ENCODE data around the gene PLA2G2A. TPM values are rescaled to one million over a fixed set of nuclear protein-coding genes. Genes with fewer than 3 reads are reported as not detected.
A peak's percentile ranks its signal among the peaks of the same experiment; 100 is the strongest.

Gene PLA2G2A
- polyA plus RNA-seq, 1 of the 3 experiments (the other 2 are of a cell fraction) = not detected

DNA sequence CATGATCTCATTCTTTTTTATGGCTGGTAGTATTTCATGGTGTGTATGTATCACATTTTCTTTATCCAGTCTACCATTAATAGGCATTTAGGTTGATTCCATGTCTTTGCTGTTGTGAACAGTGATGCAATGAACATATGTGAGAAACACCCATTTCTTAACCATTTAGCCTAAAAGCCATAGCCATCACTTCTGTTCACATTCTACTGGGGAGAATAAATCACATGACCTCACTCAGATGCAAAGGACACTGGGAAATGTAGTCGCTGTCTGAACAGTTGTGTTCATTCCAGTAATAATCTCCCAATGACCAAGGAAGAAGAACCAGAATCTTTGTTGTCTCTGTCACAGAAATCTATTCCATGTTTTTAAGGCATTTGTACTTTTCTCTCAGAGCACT, 40.9 kb downstream of the PLA2G2A start:
- Histone ChIP-seq H2AFZ (ENCODE audit: low read depth) (no peak overlapping the region), H3K9me3 (no peaks in the 10 kb centered on the region), H3K4me1 (ENCODE audit: control insufficient read depth in 1 of 2, insufficient read depth in 2 of 2, low read depth in 1 of 2, low read length in 1 of 2) (no peaks in the 10 kb centered on the region), H4K20me1 (ENCODE audit: insufficient read depth) (no peaks in the 10 kb centered on the region), H3K9ac (no peak overlapping the region), H3K4me3 (ENCODE audit: low read depth in 2 of 2, low read length in 1 of 2) (no peak overlapping the region), H3F3A (replicated peaks; ENCODE audit: insufficient read depth) (no peaks in the 10 kb centered on the region), H3K36me3 (replicated peaks in 1 of 2; ENCODE audit: control insufficient read depth in 1 of 2, insufficient read depth in 2 of 2, low read length in 1 of 2) (no peaks in the 10 kb centered on the region), H3K4me2 (no peak overlapping the region), H3K9me2 (no peaks in the 10 kb centered on the region), H3K27me3 (ENCODE audit: insufficient read depth) (no peaks in the 10 kb centered on the region), H3K27ac (ENCODE audit: low read depth in 2 of 2, low read length in 1 of 2) (no peak overlapping the region), H3K79me2 (ENCODE audit: insufficient read depth) (no peaks in the 10 kb centered on the region)
- no peak for DNase-seq
- ChIA-PET POLR2A (no interaction called here), CTCF (interaction anchor here (1.6 kb wide), 1 partner anchor 17 kb away, joined by 4 read pairs; no protein-coding TSS in a partner anchor)
- TF ChIP-seq GABPA (IDR thresholded peaks at IDR 0.05; ENCODE audit: low read depth) (no peak), YY1 (IDR thresholded peaks at IDR 0.05; ENCODE audit: low read depth) (no peak)
- TF ChIP-seq, protein P1, sequence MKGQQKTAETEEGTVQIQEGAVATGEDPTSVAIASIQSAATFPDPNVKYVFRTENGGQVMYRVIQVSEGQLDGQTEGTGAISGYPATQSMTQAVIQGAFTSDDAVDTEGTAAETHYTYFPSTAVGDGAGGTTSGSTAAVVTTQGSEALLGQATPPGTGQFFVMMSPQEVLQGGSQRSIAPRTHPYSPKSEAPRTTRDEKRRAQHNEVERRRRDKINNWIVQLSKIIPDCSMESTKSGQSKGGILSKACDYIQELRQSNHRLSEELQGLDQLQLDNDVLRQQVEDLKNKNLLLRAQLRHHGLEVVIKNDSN (IDR thresholded peaks at IDR 0.05; ENCODE audit: borderline replicate concordance, low read depth) = peak; percentile 69; the same call in 1 of the 2 replicates
- WGBS (ENCODE audit: low lambda C conversion rate) = 19% methylated on average over 1 of the region's 1 CpG

DNA sequence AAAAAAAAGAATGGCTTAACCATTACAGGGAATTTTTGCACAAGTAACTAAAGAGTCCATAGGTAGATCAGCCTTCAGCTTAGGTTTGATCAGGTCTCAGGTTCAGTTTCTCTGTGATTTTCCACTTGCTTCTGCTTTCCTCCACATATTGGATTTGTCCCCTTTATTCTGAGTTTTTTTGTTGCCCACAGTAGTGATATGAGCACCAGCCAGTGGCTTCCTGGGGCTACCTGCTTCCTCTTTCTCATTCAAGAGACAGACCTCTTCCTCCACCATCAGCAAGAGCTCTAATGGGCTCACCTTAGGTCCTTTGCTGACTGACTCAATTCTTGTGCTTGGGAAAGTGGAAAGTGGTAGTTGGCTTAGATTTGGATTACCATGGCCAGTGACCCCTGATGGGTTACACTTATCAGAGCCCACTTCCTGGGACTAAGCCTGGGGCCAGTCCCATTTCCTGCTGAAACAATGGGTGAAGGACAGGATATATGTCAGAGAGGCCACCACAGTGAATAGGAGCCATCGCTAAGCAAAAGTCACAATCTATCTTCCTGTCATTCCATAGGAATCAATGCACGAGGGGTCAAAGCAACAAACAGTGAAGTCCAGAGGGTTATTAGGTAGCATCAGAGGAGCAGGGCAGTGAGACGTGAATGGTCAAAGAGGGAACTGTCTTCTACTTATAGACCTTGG, 43.2 kb downstream of the PLA2G2A start:
- H3K27ac ChIP-seq (ENCODE audit: low read depth in 2 of 2, low read length in 1 of 2) = no peak overlapping the region
- no peaks in the 10 kb centered on the region for H3K4me1 ChIP-seq (ENCODE audit: control insufficient read depth in 1 of 2, insufficient read depth in 2 of 2, low read depth in 1 of 2, low read length in 1 of 2)
- H3K9me3 ChIP-seq = no peaks in the 10 kb centered on the region
- no peaks in the 10 kb centered on the region for H4K20me1 ChIP-seq (ENCODE audit: insufficient read depth)
- WGBS (ENCODE audit: low lambda C conversion rate) = 27% methylated on average over 3 of the region's 3 CpGs
- no peak overlapping the region for H3K4me2 ChIP-seq
- H3K9ac ChIP-seq = no peak overlapping the region
- no peak for TF ChIP-seq TEAD4 (IDR thresholded peaks at IDR 0.05; ENCODE audit: borderline replicate concordance, insufficient read depth)
- TF ChIP-seq, protein P2, sequence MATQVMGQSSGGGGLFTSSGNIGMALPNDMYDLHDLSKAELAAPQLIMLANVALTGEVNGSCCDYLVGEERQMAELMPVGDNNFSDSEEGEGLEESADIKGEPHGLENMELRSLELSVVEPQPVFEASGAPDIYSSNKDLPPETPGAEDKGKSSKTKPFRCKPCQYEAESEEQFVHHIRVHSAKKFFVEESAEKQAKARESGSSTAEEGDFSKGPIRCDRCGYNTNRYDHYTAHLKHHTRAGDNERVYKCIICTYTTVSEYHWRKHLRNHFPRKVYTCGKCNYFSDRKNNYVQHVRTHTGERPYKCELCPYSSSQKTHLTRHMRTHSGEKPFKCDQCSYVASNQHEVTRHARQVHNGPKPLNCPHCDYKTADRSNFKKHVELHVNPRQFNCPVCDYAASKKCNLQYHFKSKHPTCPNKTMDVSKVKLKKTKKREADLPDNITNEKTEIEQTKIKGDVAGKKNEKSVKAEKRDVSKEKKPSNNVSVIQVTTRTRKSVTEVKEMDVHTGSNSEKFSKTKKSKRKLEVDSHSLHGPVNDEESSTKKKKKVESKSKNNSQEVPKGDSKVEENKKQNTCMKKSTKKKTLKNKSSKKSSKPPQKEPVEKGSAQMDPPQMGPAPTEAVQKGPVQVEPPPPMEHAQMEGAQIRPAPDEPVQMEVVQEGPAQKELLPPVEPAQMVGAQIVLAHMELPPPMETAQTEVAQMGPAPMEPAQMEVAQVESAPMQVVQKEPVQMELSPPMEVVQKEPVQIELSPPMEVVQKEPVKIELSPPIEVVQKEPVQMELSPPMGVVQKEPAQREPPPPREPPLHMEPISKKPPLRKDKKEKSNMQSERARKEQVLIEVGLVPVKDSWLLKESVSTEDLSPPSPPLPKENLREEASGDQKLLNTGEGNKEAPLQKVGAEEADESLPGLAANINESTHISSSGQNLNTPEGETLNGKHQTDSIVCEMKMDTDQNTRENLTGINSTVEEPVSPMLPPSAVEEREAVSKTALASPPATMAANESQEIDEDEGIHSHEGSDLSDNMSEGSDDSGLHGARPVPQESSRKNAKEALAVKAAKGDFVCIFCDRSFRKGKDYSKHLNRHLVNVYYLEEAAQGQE (IDR thresholded peaks at IDR 0.05; ENCODE audit: low read depth, low read length) = no peak
- TF ChIP-seq CHD2 (IDR thresholded peaks at IDR 0.05; ENCODE audit: low read length, partially characterized antibody) = no peak
- TF ChIP-seq SMC3 (IDR thresholded peaks at IDR 0.05; ENCODE audit: low read depth, low read length) = no peak
- TF ChIP-seq, protein P3, sequence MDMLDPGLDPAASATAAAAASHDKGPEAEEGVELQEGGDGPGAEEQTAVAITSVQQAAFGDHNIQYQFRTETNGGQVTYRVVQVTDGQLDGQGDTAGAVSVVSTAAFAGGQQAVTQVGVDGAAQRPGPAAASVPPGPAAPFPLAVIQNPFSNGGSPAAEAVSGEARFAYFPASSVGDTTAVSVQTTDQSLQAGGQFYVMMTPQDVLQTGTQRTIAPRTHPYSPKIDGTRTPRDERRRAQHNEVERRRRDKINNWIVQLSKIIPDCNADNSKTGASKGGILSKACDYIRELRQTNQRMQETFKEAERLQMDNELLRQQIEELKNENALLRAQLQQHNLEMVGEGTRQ (IDR thresholded peaks at IDR 0.05; ENCODE audit: borderline replicate concordance, low read depth, low read length) = no peak
- no peak for TF ChIP-seq ELF1 (IDR thresholded peaks at IDR 0.05)
- ChIA-PET CTCF (interaction anchor here (1.0 to 1.2 kb wide), 3 partner anchors 19 to 216 kb away, joined by 3 read pairs; no protein-coding TSS in a partner anchor), POLR2A (no interaction called here)
- H3K9me2 ChIP-seq = no peaks in the 10 kb centered on the region
- no peaks in the 10 kb centered on the region for H3K36me3 ChIP-seq (replicated peaks in 1 of 2; ENCODE audit: control insufficient read depth in 1 of 2, insufficient read depth in 2 of 2, low read length in 1 of 2)
- H3K79me2 ChIP-seq (ENCODE audit: insufficient read depth) = no peaks in the 10 kb centered on the region
- H3F3A ChIP-seq (replicated peaks; ENCODE audit: insufficient read depth) = no peaks in the 10 kb centered on the region
- no peak for DNase-seq
- no peaks in the 10 kb centered on the region for H3K27me3 ChIP-seq (ENCODE audit: insufficient read depth)
- no peak overlapping the region for H3K4me3 ChIP-seq (ENCODE audit: low read depth in 2 of 2, low read length in 1 of 2)
- H2AFZ ChIP-seq (ENCODE audit: low read depth) = no peak overlapping the region
